ENCODE data around the gene CORO6. TPM values are rescaled to one million over a fixed set of nuclear protein-coding genes. Genes with fewer than 3 reads are reported as not detected.
A peak's percentile ranks its signal among the peaks of the same experiment; 100 is the strongest.

The CORO6 gene
- total and polyA plus RNA-seq, 2 of the 13 experiments (the other 11 are each of a cell fraction or from before 2014, with no cell fraction given), result 0.42 to 0.82 TPM

DNA sequence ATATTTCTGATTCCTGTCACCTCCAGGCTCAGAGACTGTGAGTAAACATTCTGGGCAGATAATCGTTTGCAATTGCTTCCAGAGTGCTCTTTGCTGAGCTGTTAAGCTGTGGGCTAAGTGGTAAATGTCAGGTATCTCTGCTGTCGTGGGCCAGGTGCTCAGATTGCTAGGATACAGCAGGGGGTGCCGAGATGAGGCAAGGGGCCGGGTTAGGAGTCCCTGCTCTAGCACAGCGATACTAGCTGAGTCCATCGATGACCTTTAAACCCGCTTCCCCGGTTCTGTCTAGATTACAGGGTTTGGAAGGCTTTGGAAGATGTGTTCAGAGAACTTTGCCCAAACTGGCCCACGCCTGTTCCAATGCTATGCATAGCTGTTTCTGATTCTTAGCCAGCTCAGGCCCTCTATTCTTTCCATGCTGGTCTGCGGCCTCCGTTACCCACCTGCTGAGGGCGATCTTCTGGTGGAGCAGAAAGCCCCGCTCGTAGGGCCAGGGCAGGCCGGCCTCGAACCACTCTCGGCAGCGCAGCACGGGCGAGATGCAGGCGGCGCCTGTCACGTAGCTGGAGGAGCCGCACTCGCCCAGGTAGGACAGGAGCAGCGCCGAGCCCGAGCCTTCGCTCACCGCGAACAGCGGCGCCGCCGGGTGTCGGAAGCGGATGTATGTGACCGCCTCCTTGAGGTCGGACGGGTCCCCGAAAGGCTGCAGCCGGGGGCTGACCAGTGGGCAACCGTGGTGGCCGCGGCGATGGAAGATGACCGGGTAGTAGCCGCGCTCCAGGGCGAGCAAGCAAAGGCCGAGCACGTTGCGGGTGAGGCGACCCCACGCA lies 56.9 kb downstream of the CORO6 start (continued):
- TF ChIP-seq ZNF782 (CRISPR knock-in tag; IDR thresholded peaks at IDR 0.05; ENCODE audit: borderline replicate concordance) (no peak), AGO1 (IDR thresholded peaks at IDR 0.05; ENCODE audit: low read depth, low read length, poor library complexity, severe bottlenecking) (peak; percentile 74), SPEN (CRISPR knock-in tag; IDR thresholded peaks at IDR 0.05; ENCODE audit: low read depth) (0 out of 2 replicates have a peak, but pooled peaks have one; percentile 2), RCOR2 (CRISPR knock-in tag; IDR thresholded peaks at IDR 0.05) (0 out of 2 replicates have a peak, but pooled peaks have one; percentile 44), ZNF44 (CRISPR knock-in tag; IDR thresholded peaks at IDR 0.05) (no peak)
- TF ChIP-seq, protein P1, sequence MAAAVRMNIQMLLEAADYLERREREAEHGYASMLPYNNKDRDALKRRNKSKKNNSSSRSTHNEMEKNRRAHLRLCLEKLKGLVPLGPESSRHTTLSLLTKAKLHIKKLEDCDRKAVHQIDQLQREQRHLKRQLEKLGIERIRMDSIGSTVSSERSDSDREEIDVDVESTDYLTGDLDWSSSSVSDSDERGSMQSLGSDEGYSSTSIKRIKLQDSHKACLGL (CRISPR knock-in tag; IDR thresholded peaks at IDR 0.05), result peak; percentile 78; the same call in 1 of the 2 replicates
- TF ChIP-seq, protein P2, sequence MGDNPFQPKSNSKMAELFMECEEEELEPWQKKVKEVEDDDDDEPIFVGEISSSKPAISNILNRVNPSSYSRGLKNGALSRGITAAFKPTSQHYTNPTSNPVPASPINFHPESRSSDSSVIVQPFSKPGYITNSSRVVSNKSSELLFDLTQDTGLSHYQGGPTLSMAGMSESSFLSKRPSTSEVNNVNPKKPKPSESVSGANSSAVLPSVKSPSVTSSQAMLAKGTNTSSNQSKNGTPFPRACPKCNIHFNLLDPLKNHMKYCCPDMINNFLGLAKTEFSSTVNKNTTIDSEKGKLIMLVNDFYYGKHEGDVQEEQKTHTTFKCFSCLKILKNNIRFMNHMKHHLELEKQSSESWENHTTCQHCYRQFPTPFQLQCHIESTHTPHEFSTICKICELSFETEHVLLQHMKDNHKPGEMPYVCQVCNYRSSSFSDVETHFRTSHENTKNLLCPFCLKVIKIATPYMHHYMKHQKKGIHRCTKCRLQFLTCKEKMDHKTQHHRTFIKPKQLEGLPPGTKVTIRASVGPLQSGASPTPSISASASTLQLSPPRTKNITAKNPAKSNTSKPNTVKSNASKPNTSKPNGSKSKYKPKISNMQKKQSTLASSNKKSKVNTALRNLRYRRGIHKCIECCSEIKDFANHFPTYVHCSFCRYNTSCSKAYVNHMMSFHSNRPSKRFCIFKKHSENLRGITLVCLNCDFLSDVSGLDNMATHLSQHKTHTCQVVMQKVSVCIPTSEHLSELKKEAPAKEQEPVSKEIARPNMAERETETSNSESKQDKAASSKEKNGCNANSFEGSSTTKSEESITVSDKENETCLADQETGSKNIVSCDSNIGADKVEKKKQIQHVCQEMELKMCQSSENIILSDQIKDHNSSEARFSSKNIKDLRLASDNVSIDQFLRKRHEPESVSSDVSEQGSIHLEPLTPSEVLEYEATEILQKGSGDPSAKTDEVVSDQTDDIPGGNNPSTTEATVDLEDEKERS (CRISPR knock-in tag; IDR thresholded peaks at IDR 0.05), result 0 out of 2 replicates have a peak, but pooled peaks have one; percentile 18

Small RNAs within 50 kb of the gene (small RNA-seq; reads per million reads assigned to genes)
- gene RNU6-920P (ENCODE audit: insufficient read depth in 2 of 3, insufficient read length in 3 of 3, low read depth in 2 of 3, low replicate concordance in 1 of 3), result 0 reads per million in 3 experiments

Other genes starting within 250 kb of the CORO6 start
- 23.0 and 36.2 TPM in 2 replicates for gene TAOK1, start 232.5 kb downstream of the CORO6 start, total RNA-seq (2016; rRNA removed; fragmentation: Illumina TruSeq; extraction: Trizol)
- 10.3 and 14.1 TPM in 2 replicates for gene TAOK1, start 232.5 kb downstream of the CORO6 start, polyA plus RNA-seq (2011; rRNA removed)
- 4.8 and 7.7 TPM in 2 replicates for gene ABHD15, start 55.9 kb downstream of the CORO6 start, total RNA-seq (2016; rRNA removed; fragmentation: Illumina TruSeq; extraction: Trizol)
- 2.4 and 2.9 TPM in 2 replicates for gene ABHD15, start 55.9 kb downstream of the CORO6 start, polyA plus RNA-seq (2011; rRNA removed)
- gene TP53I13, start 54.2 kb downstream of the CORO6 start, total RNA-seq (2016; rRNA removed; fragmentation: Illumina TruSeq; extraction: Trizol), result 9.9 and 25.7 TPM in 2 replicates
- gene TP53I13, start 54.2 kb downstream of the CORO6 start, polyA plus RNA-seq (2011; rRNA removed), result 16.9 and 29.2 TPM in 2 replicates
- 12.9 and 14.2 TPM in 2 replicates for gene GIT1, start 33.3 kb downstream of the CORO6 start, total RNA-seq (2016; rRNA removed; fragmentation: Illumina TruSeq; extraction: Trizol)
- gene GIT1, start 33.3 kb downstream of the CORO6 start, polyA plus RNA-seq (2011; rRNA removed), result 30.8 and 31.5 TPM in 2 replicates
- 1.6 and 1.7 TPM in 2 replicates for gene ANKRD13B, start 29.8 kb downstream of the CORO6 start, total RNA-seq (2016; rRNA removed; fragmentation: Illumina TruSeq; extraction: Trizol)
- gene ANKRD13B, start 29.8 kb downstream of the CORO6 start, polyA plus RNA-seq (2011; rRNA removed), result 1.8 and 2.2 TPM in 2 replicates